Mononuclear cell (primary cell): Measurements from ENCODE around the gene SIGLEC1. TPM values are rescaled to one million over a fixed set of nuclear protein-coding genes. Genes with fewer than 3 reads are reported as not detected.

Experiments used
- H3K27me3 ChIP-seq: 2 replicates; pipeline ENCODE4 v1.6.0; 2011; ENCODE audit warnings: low read length, control low read depth; ENCODE audit not compliant: insufficient read depth
- H3K4me1 ChIP-seq: 2 replicates; pipeline ENCODE4 v1.5.1; 2011; ENCODE audit warnings: mild to moderate bottlenecking, low read length, control low read depth; ENCODE audit not compliant: insufficient read depth
- H3K4me3 ChIP-seq: 2 replicates; pipeline ENCODE4 v1.5.1; 2011; ENCODE audit warnings: mild to moderate bottlenecking, low read length, moderate library complexity
- H3K9me3 ChIP-seq: 2 replicates; pipeline ENCODE4 v1.5.1; 2011; ENCODE audit warnings: low read depth, mild to moderate bottlenecking, control low read depth, low read length
- total RNA-seq: library from RNA; depleted of rRNA; stranded (reverse); fragments of >200 nt; gene quantifications from one replicate; pipeline ENCODE4 v1.2.3, GENCODE V29; 2012

The SIGLEC1 gene
- total RNA-seq = 0.73 TPM

DNA sequence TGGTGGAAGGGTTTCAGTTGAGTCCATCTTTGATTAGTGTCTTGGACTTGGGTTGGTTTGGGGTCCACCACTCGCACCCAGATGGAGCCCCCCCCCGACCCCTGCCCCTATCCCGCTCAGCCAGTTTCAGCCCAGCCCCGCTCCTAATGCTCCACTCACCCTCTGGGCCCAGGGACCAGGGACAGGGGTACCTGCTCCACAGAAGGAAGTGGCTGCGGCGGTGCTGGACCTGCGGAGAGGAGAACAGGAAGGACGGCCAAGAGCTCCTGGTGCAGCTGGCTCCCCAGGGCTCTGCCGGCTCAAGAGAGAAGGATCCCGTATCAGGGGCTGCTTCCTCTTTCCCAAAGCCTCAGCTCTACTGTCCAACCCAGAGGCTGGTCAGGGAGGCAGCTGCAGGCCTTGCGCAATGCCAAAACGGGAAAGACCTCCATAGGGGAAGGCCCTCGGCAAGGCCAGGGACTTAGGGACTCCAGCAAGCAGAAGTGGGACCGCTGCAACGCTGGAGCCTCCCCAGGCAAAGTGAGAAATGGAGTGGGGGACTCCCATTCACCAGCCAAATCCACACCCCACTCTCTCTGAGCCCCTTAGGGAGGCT lies at the start of gene SIGLEC1:
SIGLEC1 (minus strand) TSS at position 322 of the 595 bp plus-strand sequence. CDS start 5,472 bp downstream, outside the sequence.
- H3K4me3 ChIP-seq = no peak within 1 kb of the TSS
- H3K4me1 ChIP-seq = peaks cover 52% of the 10 kb centered on the region
- no peaks in the 10 kb centered on the region for H3K9me3 ChIP-seq
- H3K27me3 ChIP-seq = no peaks in the 10 kb centered on the region

DNA sequence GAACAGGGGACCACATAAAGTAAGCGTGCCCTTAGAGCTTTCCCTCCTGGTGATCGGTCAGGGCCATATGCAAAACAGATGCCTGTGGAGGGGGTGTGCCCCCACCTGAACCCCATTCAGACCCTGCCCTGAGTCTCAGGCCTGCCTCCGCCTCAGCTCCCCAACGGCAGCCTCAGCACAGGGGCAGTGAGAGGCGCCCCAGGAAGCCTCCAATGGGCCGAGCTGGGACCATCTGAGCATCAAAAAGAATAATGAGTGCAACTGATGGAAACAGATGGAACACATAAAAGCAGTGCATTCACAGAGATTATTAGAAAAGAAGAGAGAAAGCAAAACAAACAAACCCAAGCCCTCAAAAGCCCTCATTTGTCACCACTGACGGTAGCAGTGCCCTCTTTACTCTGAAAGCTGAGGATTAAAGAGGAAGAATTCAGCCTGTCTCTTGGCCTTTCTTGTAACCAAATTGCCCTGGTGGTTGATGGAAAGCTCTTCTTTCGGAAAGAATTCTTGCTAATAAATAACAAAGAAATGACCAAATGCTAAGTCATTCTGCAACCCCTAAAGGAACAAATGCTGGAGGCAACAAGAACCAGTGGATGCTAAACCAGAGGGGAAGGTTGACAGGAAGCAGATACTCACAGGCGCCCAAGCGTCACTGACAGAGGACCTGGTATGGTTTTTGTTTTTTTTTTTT lies 48.4 kb upstream of the SIGLEC1 start:
- Histone ChIP-seq H3K27me3 (no peaks in the 10 kb centered on the region), H3K4me3 (no peak overlapping the region), H3K9me3 (no peaks in the 10 kb centered on the region), H3K4me1 (peaks cover 38% of the 10 kb centered on the region)

DNA sequence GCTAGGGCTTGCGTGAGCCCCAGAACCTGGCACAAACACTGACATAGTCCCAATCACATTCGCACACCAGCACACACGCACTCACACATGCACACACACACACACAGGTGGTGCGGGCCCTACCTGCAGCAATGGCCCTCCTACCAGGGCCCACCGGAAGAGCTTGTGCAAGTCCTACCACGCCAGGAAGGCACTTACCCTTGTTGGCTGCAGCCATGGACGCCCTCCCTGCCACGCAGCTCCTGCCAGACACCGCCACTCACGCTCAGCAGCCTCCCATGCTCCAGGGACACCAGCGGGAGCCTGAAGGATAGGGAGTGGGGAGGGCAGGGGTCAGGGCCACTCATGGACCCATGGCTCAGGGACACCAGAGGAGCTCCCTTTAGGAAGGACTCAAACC lies 47.5 kb upstream of the SIGLEC1 start:
- Histone ChIP-seq H3K4me3 (no peak overlapping the region), H3K4me1 (peaks cover 29% of the 10 kb centered on the region), H3K9me3 (no peaks in the 10 kb centered on the region), H3K27me3 (no peaks in the 10 kb centered on the region)

DNA sequence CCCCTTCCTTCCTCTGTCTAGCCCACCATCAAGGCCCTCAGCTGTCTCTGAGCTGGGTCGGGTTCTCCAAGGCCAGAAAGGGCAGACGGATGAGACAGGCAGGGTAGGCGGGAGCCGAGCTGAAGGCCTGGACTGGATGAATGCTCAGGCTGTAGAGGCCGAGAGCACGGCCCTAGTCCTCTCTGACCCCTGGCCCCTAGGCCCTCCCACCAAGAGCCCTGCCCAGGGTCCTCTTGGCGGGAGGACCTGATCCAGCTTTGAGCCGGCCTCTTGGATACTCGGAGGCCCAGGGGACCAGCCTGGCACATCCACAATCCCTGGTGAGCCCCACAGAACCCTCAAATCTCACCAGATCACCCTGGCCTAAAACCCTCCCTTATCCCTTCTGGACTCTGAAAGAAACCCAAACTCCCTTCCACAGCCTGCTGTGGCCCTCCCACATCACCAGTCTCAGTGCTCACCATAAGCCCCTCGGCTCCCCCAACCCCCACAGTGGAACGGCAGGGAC lies 47.0 kb upstream of the SIGLEC1 start:
- Histone ChIP-seq H3K9me3 (no peaks in the 10 kb centered on the region), H3K27me3 (no peaks in the 10 kb centered on the region), H3K4me3 (no peak overlapping the region), H3K4me1 (peaks cover 24% of the 10 kb centered on the region)

DNA sequence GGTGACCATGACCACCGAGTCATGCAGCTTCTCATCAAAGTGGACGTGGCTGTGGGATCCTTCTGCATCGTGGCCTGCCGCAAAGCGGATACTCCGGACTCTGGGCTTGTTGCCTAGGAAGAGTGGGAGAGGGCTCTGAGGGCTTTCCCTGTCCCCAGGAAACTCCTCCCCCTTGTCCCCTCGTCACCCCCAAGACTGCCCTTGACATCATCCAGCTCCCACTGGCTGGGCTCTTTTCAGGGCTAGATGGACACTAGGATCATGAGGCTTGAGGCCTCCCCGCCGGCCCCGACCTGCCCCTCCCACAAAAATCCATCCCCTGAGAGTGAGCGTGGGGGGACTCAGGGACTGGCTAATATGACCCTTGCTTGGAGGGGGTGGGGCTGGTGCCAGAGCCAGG lies 46.2 kb upstream of the SIGLEC1 start:
- Histone ChIP-seq H3K4me1 (peaks cover 16% of the 10 kb centered on the region), H3K4me3 (no peak overlapping the region), H3K9me3 (no peaks in the 10 kb centered on the region), H3K27me3 (no peaks in the 10 kb centered on the region)

DNA sequence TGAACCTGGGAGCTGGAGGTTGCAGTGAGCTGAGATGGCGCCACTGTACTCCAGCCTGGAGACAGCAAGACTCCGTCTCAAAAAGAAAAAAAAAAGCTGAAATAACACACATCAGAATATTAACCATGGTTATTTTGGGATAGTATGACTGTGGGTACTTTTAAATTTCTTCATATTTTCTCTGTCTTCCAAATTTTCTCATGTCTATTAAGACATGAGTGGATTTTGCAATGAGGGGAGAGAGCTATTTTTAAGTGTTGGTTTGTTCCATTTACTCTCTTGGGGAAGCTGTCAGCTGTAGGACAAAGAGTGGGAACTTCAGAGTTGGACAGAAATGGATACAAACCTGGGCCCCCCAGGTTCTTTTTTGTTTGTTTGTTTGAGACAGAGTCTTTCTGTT lies 44.9 kb upstream of the SIGLEC1 start:
- Histone ChIP-seq H3K4me1 (peaks cover 22% of the 10 kb centered on the region), H3K27me3 (no peaks in the 10 kb centered on the region), H3K9me3 (no peaks in the 10 kb centered on the region), H3K4me3 (no peak overlapping the region)

DNA sequence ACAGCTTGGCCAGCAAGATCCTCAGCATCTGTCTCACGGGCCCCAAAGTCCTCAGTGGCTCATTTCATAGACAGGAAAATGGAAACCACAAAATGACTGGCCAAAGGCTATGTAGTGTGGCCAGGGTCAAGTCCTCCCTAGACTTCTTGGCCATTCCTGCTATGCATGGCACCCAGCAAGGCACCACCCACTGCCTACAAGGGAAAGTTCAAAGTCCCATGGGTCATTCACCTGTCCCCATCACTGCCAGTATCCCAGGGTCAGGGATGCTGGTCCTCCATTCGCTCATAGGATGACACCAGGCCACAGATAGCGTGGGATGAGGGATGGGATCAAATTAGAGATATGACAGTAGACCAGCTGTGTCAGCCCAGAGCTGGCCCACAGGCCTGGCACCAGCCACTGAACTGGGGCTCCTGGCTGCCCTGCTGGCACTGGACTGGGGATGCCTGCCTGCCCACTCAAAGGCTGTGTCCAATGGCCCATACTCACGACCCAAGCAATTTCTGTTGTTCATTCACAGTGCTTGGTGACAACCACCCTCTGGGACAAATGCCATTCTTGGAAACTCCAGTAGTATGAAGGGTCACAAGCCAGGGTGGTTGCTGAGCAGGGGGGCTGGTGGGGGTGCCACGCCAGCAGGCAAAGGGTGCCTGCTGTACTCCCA lies 43.5 kb upstream of the SIGLEC1 start:
- H3K4me3 ChIP-seq = no peak overlapping the region
- H3K9me3 ChIP-seq = no peaks in the 10 kb centered on the region
- peaks cover 32% of the 10 kb centered on the region for H3K4me1 ChIP-seq
- H3K27me3 ChIP-seq = no peaks in the 10 kb centered on the region

DNA sequence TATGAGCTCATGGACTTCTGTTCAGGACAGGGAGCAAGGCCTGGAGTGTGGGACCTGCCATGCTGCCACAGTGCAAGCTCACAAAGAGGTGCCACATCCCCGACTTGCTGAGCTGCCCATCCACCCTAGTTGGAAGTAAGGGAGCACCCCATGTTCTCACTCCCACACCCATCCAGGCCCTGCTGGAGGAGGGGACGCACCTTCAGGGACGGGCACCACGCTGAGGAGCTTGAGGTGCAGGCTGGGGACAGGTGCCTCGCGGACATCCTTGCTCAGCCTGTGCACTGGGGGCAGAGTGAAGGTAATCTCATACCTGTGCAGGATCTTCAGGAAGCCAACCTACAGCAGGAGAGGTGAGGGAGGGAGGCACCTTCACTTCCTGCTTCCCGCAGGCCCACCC lies 42.9 kb upstream of the SIGLEC1 start:
- H3K4me1 ChIP-seq = peaks cover 32% of the 10 kb centered on the region
- no peaks in the 10 kb centered on the region for H3K27me3 ChIP-seq
- H3K4me3 ChIP-seq = no peak overlapping the region
- no peaks in the 10 kb centered on the region for H3K9me3 ChIP-seq

DNA sequence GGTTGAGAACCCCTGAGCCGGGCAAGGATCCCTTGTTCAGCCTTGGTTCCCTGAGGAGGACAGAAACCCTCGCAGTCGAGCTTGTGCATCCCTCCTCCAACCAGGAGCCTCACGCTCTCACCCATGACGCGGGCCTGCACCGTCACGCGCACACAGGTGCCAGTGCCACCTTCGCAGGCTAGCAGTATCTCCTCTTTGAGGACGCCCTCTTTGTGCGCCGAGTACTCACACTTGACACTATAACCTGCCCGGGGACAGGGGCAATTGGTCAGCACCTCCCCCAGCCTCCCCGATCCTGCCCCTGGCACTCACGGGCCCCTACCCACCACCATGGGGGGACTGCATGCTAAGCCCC lies 41.9 kb upstream of the SIGLEC1 start:
- no peaks in the 10 kb centered on the region for H3K27me3 ChIP-seq
- H3K4me3 ChIP-seq = no peak overlapping the region
- H3K4me1 ChIP-seq = peaks cover 32% of the 10 kb centered on the region
- no peaks in the 10 kb centered on the region for H3K9me3 ChIP-seq

DNA sequence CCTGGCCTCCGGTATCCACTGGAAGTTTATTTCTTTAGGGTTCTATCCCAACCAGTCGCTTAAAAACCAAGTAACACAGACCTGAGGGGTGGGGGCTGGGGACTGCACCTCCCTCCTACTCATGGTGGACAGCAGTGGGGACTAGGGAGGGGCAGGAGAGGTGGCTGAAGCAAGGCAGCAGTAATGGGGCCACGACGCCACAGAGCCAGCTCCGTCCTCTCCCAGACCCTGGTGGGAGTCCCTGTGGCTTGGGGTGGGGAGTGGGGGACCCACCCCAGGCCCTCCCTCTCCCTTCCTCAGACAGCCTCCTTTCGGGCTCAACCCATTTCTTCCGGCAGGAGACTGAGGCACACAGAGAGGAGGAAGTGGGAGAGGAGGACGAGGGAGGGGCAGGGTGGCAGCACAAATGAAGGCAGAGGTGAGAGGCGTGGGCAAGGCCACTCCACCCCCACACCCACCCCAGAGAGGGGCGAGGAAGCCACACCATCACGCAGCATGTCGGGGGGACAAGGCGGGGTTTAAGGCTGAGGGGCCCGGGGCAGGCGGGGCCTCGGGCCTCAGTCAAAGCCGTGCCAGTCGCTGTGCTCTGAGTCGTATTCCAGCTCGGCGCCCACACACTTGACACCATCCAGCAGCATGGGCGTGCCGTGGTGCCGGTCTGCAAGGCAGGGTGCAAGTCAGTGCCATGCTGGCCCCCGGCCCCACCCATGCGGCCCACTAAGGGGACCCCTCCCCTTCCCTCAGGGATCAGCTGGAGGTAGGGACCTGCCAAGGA lies 41.3 kb upstream of the SIGLEC1 start:
- Histone ChIP-seq H3K4me3 (no peak overlapping the region), H3K9me3 (no peaks in the 10 kb centered on the region), H3K4me1 (peaks cover 32% of the 10 kb centered on the region), H3K27me3 (no peaks in the 10 kb centered on the region)

DNA sequence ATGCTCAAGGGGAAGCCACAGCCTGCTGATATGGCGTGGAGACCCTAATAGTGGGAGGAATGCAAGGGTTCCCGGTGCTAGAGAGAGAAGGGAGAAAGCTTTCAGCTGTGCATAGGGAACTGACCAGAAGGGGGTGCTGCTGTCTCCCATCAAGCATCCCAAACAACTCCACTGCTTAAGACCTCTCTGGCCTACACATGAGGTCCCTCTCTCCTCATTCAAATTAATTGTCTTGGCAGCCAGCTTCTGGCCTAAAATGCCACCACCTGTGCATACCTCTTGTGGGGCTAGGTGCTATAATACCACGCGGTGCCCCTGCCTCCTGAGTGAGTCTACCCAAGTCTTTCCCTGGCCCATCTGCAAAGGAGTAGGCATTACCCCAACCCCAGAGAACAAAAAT lies 40.7 kb upstream of the SIGLEC1 start:
- Histone ChIP-seq H3K4me3 (no peak overlapping the region), H3K9me3 (no peaks in the 10 kb centered on the region), H3K27me3 (no peaks in the 10 kb centered on the region), H3K4me1 (peaks cover 32% of the 10 kb centered on the region)

DNA sequence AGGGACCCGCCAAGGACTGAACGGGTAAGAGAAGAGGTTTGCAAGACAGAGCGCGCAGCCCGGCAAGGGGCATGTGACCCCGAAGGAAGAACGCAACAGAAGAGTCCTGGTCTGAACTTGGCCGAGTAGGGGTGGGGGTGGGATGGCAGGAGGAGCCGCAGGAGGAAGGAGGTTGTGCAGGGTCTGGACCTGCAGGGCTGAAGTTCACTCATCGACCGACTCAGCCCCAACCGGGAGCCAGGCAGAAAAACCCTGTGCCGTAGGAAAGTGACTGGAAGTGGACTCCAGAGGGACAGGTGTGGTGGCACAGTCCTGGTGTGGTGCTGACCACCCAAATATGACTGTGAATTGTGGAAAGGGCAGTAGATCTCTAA lies 40.0 kb upstream of the SIGLEC1 start:
- Histone ChIP-seq H3K27me3 (no peaks in the 10 kb centered on the region), H3K4me3 (no peak overlapping the region), H3K9me3 (no peaks in the 10 kb centered on the region), H3K4me1 (peaks cover 25% of the 10 kb centered on the region)

DNA sequence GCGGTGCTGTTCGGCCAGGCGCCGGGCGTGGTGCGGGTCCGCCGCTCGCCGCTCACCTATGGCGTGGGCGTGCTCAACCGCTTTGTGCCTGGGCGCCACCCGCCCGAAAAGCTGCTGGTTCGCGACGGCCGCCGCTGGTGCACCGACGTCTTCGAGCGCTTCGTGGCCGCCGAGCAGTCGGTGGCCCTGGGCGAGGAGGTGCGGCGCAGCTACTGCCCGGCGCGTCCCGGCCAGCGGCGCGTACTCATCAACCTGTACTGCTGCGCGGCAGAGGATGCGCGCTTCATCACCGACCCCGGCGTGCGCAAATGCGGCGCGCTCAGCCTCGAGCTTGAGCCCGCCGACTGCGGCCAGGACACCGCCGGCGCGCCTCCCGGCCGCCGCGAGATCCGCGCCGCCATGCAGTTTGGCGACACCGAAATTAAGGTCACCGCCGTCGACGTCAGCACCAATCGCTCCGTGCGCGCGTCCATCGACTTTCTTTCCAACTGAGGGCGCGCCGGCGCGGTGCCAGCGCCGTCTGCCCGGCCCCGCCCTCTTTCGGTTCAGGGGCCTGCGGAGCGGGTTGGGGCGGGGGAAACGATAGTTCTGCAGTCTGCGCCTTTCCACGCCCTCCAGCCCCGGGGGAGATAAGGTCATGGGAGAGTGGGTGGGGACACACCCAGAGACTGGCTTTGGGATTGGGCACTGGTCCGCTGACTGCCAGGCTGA lies 39.4 kb upstream of the SIGLEC1 start:
- H3K9me3 ChIP-seq = no peaks in the 10 kb centered on the region
- peaks cover 19% of the 10 kb centered on the region for H3K4me1 ChIP-seq
- H3K27me3 ChIP-seq = no peaks in the 10 kb centered on the region
- H3K4me3 ChIP-seq = peak overlapping the region; percentile 28

DNA sequence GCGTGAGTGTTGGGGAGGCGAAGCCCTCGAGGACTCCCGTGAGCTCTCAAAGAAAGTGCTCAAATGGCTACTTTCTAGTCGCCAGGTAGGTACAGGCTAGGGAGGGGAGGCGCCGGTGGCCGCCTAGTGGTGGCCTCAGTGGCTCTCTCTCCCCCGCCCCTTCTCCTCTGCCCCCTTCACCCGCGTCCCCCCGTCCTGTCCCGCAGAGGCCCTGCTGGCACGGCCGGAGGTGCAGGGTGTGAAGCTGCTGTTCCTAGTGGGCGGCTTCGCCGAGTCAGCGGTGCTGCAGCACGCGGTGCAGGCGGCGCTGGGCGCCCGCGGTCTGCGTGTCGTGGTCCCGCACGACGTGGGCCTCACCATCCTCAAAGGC lies 38.9 kb upstream of the SIGLEC1 start:
- Histone ChIP-seq H3K27me3 (no peaks in the 10 kb centered on the region), H3K4me3 (no peak overlapping the region)

More for the DNA sequence above, 38.9 kb upstream of the SIGLEC1 start:
- Histone ChIP-seq H3K9me3 (no peaks in the 10 kb centered on the region), H3K4me1 (peaks cover 16% of the 10 kb centered on the region)
